Pancreas (tissue), 10 donors: ENCODE measurements around the gene VSIG10L2. TPM values are rescaled to one million over a fixed set of nuclear protein-coding genes. Genes with fewer than 3 reads are reported as not detected.

ENCODE experiments used
- ATAC-seq, 4 donors: fragments of 200-7000 bp; cut with Tn5 transposase; one replicate each; pipeline versions ENCODE4 v1.8.0 to v1.9.1; 2020; ENCODE audit warnings: mild to moderate bottlenecking in 4 of 4, moderate library complexity in 4 of 4
- DNase-seq, 6 donors: peaks; one replicate each; pipeline ENCODE4 v3.0.0-alpha.2; 2020
- FAIRE-seq: peaks from 2 replicates; lab custom pipeline; 2012; peaks lifted over from hg19 to GRCh38; lab: Jason Lieb, UNC
- H3K27ac ChIP-seq, 4 donors: fragments of 200-600 bp; sonication (generic); 1 replicate in 3 of 4; 2 replicates in 1 of 4; pipeline versions ENCODE4 v1.5.0 to v1.8.0; 2020
- H3K27me3 ChIP-seq, 4 donors: fragments of 200-600 bp; one replicate each; pipeline ENCODE4 v1.8.0; 2021
- H3K36me3 ChIP-seq, 3 donors: fragments of 200-600 bp; sonication (generic) in 1 of 3; one replicate each; pipeline versions ENCODE4 v1.5.0 to v1.8.0; 2020 to 2021
- H3K4me1 ChIP-seq, 3 donors: fragments of 200-600 bp; one replicate each; pipeline ENCODE4 v1.8.0; 2021
- H3K4me3 ChIP-seq, 4 donors: fragments of 200-600 bp; sonication (generic) in 2 of 4; one replicate each; pipeline versions ENCODE4 v1.5.0 to v1.8.0; 2020 to 2021
- H3K9me3 ChIP-seq, 4 donors: fragments of 200-600 bp; one replicate each; pipeline ENCODE4 v1.8.0; 2021
- CTCF ChIP-seq, 4 donors: fragments of 200-600 bp; sonication (generic) in 3 of 4; IDR thresholded peaks; one replicate each; pipeline versions ENCODE4 v1.5.0 to v1.8.0; 2021; ENCODE audit warnings: antibody characterized with exemption in 4 of 4
- WGBS, 2 donors: extraction: QIAGEN DNeasy Blood & Tissue Kit; methylation state at CpG; one replicate each; pipeline ENCODE4 v1.1.7; 2013; 5-methylcytosine and 5-hydroxymethylcytosine counted together
- intact Hi-C, 3 donors: fragments of 100-400 bp; cut with DNase I; formaldehyde crosslinking; loops; one replicate each; pipeline versions ENCODE4 v1.11.1 to v1.14.2; 2022
- polyA plus RNA-seq, 2 donors: library from polyadenylated mRNA; stranded (reverse); fragments of 200-250 nt; gene quantifications; one replicate each; pipeline ENCODE4 v1.2.3, GENCODE V29; 2013
- total RNA-seq, 6 donors: library from RNA; stranded (reverse); fragmentation: NEBNext Ultra II Directional in 4 of 6; extraction: Animal tissue kit (Norgen Biotek cat#: 25700) in 4 of 6; gene quantifications; one replicate each; pipeline versions ENCODE4 v1.2.1 to v1.2.4, GENCODE V29; 2021 to 2023
- donor health status: healthy with polysubstance abuse.
- donor health status: DM: no; HTN: no; CAD: no; lungs with moderate emphysema.
- donor health status: DM: no; HTN: no; CAD: no.
- donor health status: control.
- donor health status: control.
- donor health status: Bipolar disorder and iron deficiency.
- donor health status: DM: yes; HTN: yes; CAD: no.
- donor health status: DM: no; HTN: no; CAD: no.
- donor health status: DM: no; HTN: no; CAD: no.
- donor health status: DM: yes; HTN: yes; CAD: no.

VSIG10L2 gene
- total and polyA plus RNA-seq, 8 donors: 0.14 to 0.52 (median 0.22) TPM; not detected in 4

GRCh38 chr11:125932301-125932700, 13.5 kb upstream of the VSIG10L2 start:
- no peaks in the 10 kb centered on the region for H3K9me3 ChIP-seq
- no peak for DNase-seq
- ATAC-seq: no peak
- no peak for TF ChIP-seq CTCF (IDR thresholded peaks at IDR 0.05)
- H3K27ac ChIP-seq: no peak overlapping the region
- 58 to 85% methylated on average over 9 of the region's 9 CpGs for WGBS, 2 donors
- no peaks in the 10 kb centered on the region for H3K36me3 ChIP-seq
- peaks cover 0 to 7% (median 0%) of the 10 kb centered on the region in 4 donors for H3K27me3 ChIP-seq
- H3K4me3 ChIP-seq: no peak overlapping the region
- intact Hi-C loops: no loop called here
- no peak for FAIRE-seq
- H3K4me1 ChIP-seq: no peaks in the 10 kb centered on the region

- ATAC-seq (no peak), DNase-seq (no peak), FAIRE-seq (no peak)
- H3K36me3 ChIP-seq: no peaks in the 10 kb centered on the region
- no peak overlapping the region for H3K4me3 ChIP-seq
- intact Hi-C loops: no loop called here
- WGBS, 2 donors: 59 to 64% methylated on average over 12 of the region's 12 CpGs
- no peak overlapping the region for H3K27ac ChIP-seq
- TF ChIP-seq CTCF (IDR thresholded peaks at IDR 0.05): no peak
- H3K9me3 ChIP-seq: no peaks in the 10 kb centered on the region
- peaks cover 0 to 7% (median 0%) of the 10 kb centered on the region in 4 donors for H3K27me3 ChIP-seq
- no peaks in the 10 kb centered on the region for H3K4me1 ChIP-seq
Observed at GRCh38 chr11:125933030-125933813, 12.6 kb upstream of the VSIG10L2 start.

- Histone ChIP-seq H3K36me3 (no peaks in the 10 kb centered on the region), H3K9me3 (no peaks in the 10 kb centered on the region), H3K27ac (no peak overlapping the region), H3K4me3 (no peak overlapping the region), H3K27me3 (peaks cover 0 to 7% (median 0%) of the 10 kb centered on the region in 4 donors), H3K4me1 (no peaks in the 10 kb centered on the region)
- intact Hi-C loops: no loop called here
- 62 to 72% methylated on average over 8 of the region's 8 CpGs for WGBS, 2 donors
- FAIRE-seq (no peak), ATAC-seq (no peak), DNase-seq (no peak)
- TF ChIP-seq CTCF (IDR thresholded peaks at IDR 0.05): no peak
Observed at GRCh38 chr11:125934473-125934872, 11.4 kb upstream of the VSIG10L2 start.

GRCh38 chr11:125935056-125935455, 10.8 kb upstream of the VSIG10L2 start:
- no peak overlapping the region for H3K27ac ChIP-seq
- no peaks in the 10 kb centered on the region for H3K9me3 ChIP-seq
- H3K4me3 ChIP-seq: no peak overlapping the region
- DNase-seq (no peak), FAIRE-seq (no peak), ATAC-seq (no peak)
- peaks cover 0 to 7% (median 0%) of the 10 kb centered on the region in 4 donors for H3K27me3 ChIP-seq
- no peaks in the 10 kb centered on the region for H3K36me3 ChIP-seq
- intact Hi-C loops: loop anchor here in 1 of 3 donors (5.0 kb wide), 1 partner anchor 252 kb away; no protein-coding TSS in a partner anchor
- no peak for TF ChIP-seq CTCF (IDR thresholded peaks at IDR 0.05)
- 94% methylated on average over 2 of the region's 2 CpGs for WGBS, 2 donors
- no peaks in the 10 kb centered on the region for H3K4me1 ChIP-seq
